ENCODE measurements around the gene TUBG2. TPM values are rescaled to one million over a fixed set of nuclear protein-coding genes. Genes with fewer than 3 reads are reported as not detected.

TUBG2 gene
- total RNA-seq, result 17.0 TPM

GRCh38 chr17:42659079-42659931 lies at the start of gene TUBG2:
TUBG2 (plus strand) TSS chr17:42659284; CDS start chr17:42659504, 220 bp downstream.

GRCh38 chr17:42676424-42677011 lies 17.4 kb downstream of the TUBG2 start, which contains the start of gene PLEKHH3:
PLEKHH3 (minus strand) TSS chr17:42676994; CDS start chr17:42676563, 431 bp downstream.

GRCh38 chr17:42681976-42682721 lies 23.1 kb downstream of the TUBG2 start, which contains the start of gene CNTNAP1:
CNTNAP1 (plus strand) TSS chr17:42682531; CDS start chr17:42682830, 299 bp downstream.

Other genes with a start within 250 kb of the TUBG2 start
- gene CAVIN1, start 236.0 kb upstream of the TUBG2 start, total RNA-seq, result 178 TPM
- gene ATP6V0A1, start 200.4 kb upstream of the TUBG2 start, total RNA-seq, result 185 TPM
- 29.7 TPM for gene NAGLU, start 123.0 kb upstream of the TUBG2 start, total RNA-seq
- 1.1 TPM for gene HSD17B1, start 106.4 kb upstream of the TUBG2 start, total RNA-seq
- 19.0 TPM for gene COASY, start 97.1 kb upstream of the TUBG2 start, total RNA-seq
- gene MLX, start 92.2 kb upstream of the TUBG2 start, total RNA-seq, result 29.8 TPM
- 6.5 TPM for gene PSMC3IP, start 81.6 kb upstream of the TUBG2 start, total RNA-seq
- 92.3 TPM for gene RETREG3, start 49.9 kb upstream of the TUBG2 start, total RNA-seq
- gene TUBG1, start 49.6 kb upstream of the TUBG2 start, total RNA-seq, result 28.0 TPM
- gene PLEKHH3, start 17.7 kb downstream of the TUBG2 start, total RNA-seq, result 20.6 TPM
- 1.2 TPM for gene CCR10, start 22.6 kb downstream of the TUBG2 start, total RNA-seq
- gene CNTNAP1, start 23.2 kb downstream of the TUBG2 start, total RNA-seq, result 20.9 TPM
- gene EZH1, start 85.8 kb downstream of the TUBG2 start, total RNA-seq, result 60.3 TPM
- gene RAMP2, start 101.9 kb downstream of the TUBG2 start, total RNA-seq, result 26.2 TPM
- gene VPS25, start 114.2 kb downstream of the TUBG2 start, total RNA-seq, result 48.2 TPM
- 0.33 TPM for gene WNK4, start 121.3 kb downstream of the TUBG2 start, total RNA-seq
- 52.7 TPM for gene COA3, start 139.4 kb downstream of the TUBG2 start, total RNA-seq
- gene CNTD1, start 139.6 kb downstream of the TUBG2 start, total RNA-seq, result not detected
- gene BECN1, start 165.0 kb downstream of the TUBG2 start, total RNA-seq, result 76.0 TPM
- gene PSME3, start 174.1 kb downstream of the TUBG2 start, total RNA-seq, result 49.4 TPM
- gene AOC2, start 185.3 kb downstream of the TUBG2 start, total RNA-seq, result 44.6 TPM
- 18.6 TPM for gene AOC3, start 191.9 kb downstream of the TUBG2 start, total RNA-seq
- gene G6PC1, start 241.5 kb downstream of the TUBG2 start, total RNA-seq, result not detected